Sigmoid colon (tissue), 4 donors: ENCODE results near the gene TRIM24.

ENCODE experiments used
- CTCF ChIP-seq, 4 experiments: fragments of 450-650 bp in 3 of 4; fragments of 200-600 bp in 1 of 4; IDR thresholded peaks; one replicate each; pipeline ENCODE4 v1.5.1; 2016 to 2019; ENCODE audit warnings: antibody characterized with exemption in 4 of 4, mild to moderate bottlenecking in 3 of 4, moderate library complexity in 2 of 4
- EP300 ChIP-seq, 4 donors: sonication (generic); formaldehyde crosslinking; IDR thresholded peaks; one replicate each; pipeline ENCODE4 v1.6.1; 2017; ENCODE audit warnings: antibody characterized with exemption in 4 of 4
- POLR2A ChIP-seq, 2 donors: fragments of 450-650 bp; IDR thresholded peaks; one replicate each; pipeline ENCODE4 v1.6.1; 2016; ENCODE audit warnings: antibody characterized with exemption in 2 of 2, mild to moderate bottlenecking in 2 of 2, moderate library complexity in 2 of 2
- POLR2AphosphoS5 ChIP-seq, 4 donors: sonication (generic); formaldehyde crosslinking; IDR thresholded peaks; one replicate each; pipeline ENCODE4 v1.6.1; 2017; ENCODE audit warnings: antibody characterized with exemption in 4 of 4

DNA sequence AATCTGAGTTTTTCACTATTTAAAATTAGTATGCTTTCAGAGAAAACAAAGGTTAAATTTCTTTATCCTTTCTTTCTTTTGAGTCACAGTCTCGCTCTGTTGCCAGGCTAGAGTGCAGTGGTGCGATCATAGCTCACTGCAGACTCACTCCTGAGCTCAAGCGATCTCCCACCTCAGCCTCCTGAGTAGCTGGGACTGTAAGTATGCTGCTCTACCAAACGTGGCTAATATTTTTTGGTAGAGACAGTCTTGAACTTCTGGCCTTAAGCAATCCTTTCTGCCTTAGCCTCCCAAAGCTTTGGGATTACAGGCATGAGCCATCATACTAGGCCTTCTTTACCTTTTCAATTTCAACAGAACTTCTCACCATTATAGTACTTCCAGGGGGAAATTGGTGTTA, 113.7 kb downstream of the TRIM24 start:
- TF ChIP-seq CTCF (IDR thresholded peaks at IDR 0.05) (no peak), POLR2A (IDR thresholded peaks at IDR 0.05) (no peak), POLR2AphosphoS5 (IDR thresholded peaks at IDR 0.05) (no peak), EP300 (IDR thresholded peaks at IDR 0.05) (no peak)
